K562 treated with DMSO at 1 percent for 48 hours (cell line): ENCODE measurements around the gene B3GALT4. TPM values are rescaled to one million over a fixed set of nuclear protein-coding genes. Genes with fewer than 3 reads are reported as not detected.

Source experiments
- total RNA-seq: library from RNA; unstranded; fragments of 300-600 nt; gene quantifications from 2 replicates; pipeline ENCODE4 v1.2.3, GENCODE V29; 2022; ENCODE audit warnings: low replicate concordance; ENCODE audit errors: extremely low read depth

Gene B3GALT4, protein sequence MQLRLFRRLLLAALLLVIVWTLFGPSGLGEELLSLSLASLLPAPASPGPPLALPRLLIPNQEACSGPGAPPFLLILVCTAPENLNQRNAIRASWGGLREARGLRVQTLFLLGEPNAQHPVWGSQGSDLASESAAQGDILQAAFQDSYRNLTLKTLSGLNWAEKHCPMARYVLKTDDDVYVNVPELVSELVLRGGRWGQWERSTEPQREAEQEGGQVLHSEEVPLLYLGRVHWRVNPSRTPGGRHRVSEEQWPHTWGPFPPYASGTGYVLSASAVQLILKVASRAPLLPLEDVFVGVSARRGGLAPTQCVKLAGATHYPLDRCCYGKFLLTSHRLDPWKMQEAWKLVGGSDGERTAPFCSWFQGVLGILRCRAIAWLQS
- total RNA-seq = not detected in 2 replicates

DNA sequence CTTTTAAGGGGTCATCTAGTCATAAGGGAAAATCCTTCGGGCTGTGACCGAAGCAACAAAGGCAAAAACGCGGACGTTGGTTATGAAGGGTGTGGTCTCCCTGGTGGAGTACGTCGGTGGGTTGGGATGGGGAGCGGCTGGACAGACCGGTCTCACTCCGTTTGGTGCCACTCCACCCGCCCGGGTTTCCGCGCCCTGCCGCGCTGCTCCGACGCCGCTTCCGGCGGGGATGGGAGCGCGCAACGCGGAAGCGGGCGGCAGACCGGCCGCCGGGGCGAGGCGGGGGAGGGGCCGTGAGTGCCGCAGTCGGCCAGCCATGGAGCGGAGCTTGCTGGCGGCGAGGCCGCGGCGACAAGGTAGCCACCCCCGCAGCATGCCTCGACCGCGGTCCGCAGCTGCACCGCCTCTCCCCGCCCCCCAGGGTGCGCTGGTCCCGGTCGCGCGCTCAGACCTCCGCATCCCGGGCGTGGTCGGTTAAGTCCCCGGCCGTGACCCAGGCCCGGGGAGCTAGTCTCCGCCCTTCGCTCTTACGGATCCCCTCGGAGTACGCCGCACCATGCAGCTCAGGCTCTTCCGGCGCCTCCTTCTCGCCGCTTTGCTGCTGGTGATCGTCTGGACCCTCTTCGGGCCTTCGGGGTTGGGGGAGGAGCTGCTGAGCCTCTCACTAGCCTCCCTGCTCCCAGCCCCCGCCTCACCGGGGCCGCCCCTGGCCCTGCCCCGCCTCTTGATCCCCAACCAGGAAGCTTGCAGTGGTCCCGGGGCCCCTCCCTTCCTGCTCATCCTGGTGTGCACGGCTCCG lies at the start of gene B3GALT4:
Gene B3GALT4, plus strand, starts transcription at position 260 of the 799 bp plus-strand sequence. Its CDS starts 297 bp downstream, at position 557.

DNA sequence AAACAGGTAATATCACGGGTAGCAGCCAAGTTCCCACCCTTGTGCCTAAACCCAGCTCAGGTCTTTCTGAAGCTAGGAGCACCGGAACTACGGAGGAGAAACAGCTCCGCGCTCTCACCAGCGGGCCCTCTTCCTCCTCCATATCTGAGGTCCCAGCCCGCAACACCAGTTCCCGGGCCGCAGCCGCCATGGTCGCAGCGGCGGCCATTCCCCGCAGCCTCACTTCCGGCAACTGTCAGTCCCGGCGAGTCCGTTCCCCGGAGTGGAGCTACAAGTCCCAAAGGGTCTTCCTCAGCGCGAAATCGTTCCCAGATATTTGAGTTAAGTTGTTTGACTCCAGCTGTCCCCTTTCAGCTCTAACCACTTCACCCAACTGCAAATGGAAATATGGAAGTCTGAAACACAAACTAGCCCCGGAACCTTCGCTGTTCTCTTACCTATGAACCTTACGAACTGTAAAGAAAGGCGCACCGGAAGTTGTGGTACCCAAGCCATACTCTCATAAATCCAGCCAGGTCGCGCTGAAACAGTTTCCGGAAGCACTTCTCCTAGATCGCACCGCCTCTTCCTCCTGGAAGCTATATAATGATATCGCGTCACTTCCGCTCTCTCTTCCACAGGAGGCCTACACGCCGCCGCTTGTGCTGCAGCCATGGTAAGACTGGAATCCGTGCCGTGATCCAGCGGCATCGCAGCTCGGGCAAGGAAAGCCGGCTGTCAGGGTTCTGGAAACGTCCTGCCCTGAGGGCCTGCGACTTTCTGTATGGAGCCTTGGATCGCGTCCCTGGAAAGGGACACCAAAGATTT lies 5.3 kb upstream of the B3GALT4 start, which contains the start of the genes RPS18 and VPS52:
Gene RPS18, plus strand, starts transcription at position 608 of the 807 bp plus-strand sequence. Its CDS starts 45 bp downstream, at position 653.
Gene VPS52, minus strand, starts transcription at position 409 of the 807 bp plus-strand sequence. Its CDS starts 201 bp downstream, at position 208.

DNA sequence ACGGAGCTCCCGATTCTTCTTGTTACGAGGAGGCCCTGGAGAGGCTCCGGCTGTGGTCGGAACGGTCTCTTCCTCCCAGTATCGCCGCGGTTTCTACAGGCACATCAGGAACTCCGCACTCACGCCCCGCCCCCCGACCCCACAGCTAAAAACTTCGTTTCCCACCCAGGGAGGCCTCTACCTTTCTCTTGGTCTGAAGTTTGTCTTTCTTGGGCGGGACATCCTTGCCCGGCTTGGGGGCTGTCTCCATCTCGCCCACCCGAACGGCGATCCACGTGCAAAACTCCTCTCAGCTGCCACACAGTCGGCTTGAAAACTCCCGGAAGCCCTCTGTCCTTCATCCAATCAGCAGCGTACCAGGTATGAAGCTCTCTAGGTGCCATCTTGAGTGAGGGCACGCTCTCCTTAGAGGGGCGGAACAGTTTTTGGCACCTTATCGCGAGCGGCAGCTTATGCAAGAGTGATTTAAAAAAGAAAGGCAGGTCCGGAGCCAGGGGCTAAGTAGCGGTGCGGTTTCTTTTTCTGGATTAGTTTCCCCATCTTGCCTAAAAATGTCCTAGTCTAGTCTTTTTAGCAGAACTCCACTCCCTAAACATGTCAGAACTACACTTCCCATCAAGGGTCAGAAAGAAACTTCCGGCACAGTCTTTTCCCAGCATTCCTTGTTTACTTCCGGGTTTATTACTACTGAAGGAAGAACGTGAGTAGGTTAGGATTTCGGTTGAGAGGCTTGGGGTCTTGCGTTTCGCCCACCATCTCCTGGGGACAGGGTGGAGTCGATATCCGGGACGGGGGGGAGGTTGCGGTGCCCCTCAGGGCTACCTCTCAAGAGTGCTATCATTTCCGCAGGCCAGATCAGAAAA lies 12.2 kb downstream of the B3GALT4 start, which contains the start of the genes PFDN6 and WDR46:
Gene PFDN6, plus strand, starts transcription at position 681 of the 863 bp plus-strand sequence. CDS start 256 bp downstream, outside the sequence.
Gene WDR46, minus strand, starts transcription at position 319 of the 863 bp plus-strand sequence. Its CDS starts 69 bp downstream, at position 250.

DNA sequence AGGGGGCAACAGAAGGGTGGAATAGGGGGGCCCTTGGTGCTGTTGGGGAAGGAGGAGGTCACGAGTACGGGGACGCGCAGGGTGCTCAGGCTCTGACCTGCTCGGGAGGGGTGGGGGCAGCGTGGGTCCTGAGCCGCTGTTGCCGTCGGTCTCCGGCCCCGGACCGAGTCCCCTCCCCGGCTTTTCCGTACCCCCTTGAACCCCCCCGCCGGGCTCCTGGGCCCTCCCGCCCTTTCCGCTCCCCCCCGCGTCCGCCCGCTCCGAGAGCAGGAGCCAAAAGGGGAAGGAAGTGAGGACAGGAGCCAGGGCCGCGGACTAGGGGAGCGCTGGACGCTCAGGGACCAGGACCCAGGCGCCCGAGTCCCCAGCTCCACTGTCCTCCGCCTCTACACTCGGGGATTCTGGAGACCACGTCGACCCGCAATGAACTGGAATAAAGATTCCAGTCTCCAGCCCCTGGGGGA lies 21.9 kb downstream of the B3GALT4 start, which contains the start of gene RGL2:
Gene RGL2, minus strand, starts transcription at position 170 of the 464 bp plus-strand sequence. CDS start 332 bp downstream, outside the sequence.

DNA sequence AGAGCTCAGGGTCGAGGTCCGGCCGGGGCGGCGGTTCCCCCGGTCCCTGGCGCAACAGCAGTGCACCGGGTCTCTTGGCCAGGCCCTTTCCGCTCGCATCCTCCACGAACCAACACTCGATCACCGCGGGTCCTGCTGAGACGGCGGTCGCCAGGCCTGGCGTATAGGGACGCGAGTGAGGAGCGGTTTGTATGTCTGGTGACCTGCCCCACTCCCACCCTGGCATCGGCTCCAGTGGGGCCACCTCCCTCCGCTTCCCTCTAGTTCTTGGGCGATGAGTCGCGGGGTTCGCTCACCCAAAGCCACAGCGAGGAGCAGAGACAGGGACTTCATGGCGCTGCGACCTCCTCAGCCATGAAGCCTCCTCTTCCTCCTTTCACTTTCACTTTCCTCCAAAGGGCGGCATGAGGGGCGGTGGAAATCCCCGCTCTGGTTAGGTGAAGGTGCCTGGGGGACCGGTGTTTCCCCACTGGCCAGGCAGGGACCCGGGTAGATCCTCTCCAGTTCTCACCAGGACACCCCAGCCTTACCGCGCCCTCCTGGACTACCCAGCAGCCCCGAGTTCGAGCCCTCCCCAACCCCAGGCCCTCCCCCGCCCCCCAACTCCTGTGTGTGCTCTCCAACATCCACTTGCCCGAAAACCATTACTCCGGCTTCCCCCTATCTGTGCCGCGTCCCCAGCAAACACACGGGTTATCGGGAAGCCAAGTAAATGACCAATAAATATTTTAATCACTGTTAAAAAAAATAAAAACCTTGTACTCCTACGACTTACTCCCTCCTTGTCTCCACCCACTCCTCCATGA lies 37.0 kb downstream of the B3GALT4 start, which contains the start of gene TAPBP:
Gene TAPBP, minus strand, starts transcription at position 370 of the 806 bp plus-strand sequence. Its CDS starts 37 bp downstream, at position 333.

DNA sequence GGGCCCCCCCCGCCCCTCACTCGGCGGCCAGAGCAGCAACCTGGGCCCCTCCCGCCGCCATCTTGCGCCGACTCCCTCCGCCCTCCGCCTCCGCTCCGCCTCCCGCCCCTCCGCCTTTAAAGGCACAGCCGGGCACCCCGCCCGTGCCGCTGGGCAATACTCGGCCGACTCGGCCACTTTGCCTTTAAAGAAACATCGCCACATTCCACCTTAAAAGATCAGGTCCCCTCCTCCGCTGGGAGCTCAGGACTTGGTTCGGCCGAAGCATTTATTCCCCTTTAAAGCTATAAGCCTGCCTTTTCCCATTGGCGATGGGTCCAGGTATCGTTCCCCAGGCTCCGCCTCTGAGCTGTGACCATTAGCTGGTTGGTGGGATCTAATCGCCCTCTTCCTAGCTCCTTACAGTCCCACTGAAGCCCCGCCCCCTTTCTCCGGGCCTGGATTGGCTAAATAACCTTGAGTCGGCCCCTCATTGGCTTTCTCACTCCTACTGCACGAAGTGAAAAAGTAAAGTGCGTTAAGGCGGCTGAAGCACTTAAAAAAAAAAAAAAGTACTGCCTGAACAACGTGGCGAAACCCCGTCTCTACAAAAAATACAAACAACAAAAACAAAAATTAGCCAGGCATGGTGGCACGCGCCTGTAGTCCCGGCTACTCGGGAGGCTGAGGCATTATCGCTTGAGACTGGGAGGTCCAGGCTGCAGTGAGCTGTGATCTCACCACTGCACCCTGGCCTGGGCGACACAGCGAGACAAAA lies 40.9 kb downstream of the B3GALT4 start, which contains the start of gene ZBTB22:
Gene ZBTB22, minus strand, starts transcription at position 76 of the 757 bp plus-strand sequence. CDS start 828 bp downstream, outside the sequence.

Other genes starting within 250 kb of the B3GALT4 start
- not detected in 2 replicates for gene HLA-DPA1, start 203.5 kb upstream of the B3GALT4 start, total RNA-seq
- gene HLA-DPB1, start 201.1 kb upstream of the B3GALT4 start, total RNA-seq = not detected in 2 replicates
- not detected in 2 replicates for gene COL11A2, start 84.7 kb upstream of the B3GALT4 start, total RNA-seq
- not detected in 2 replicates for gene RXRB, start 76.5 kb upstream of the B3GALT4 start, total RNA-seq
- gene SLC39A7, start 76.3 kb upstream of the B3GALT4 start, total RNA-seq = 245 TPM in 1 of 2 replicates, not detected in the other
- gene HSD17B8, start 72.5 kb upstream of the B3GALT4 start, total RNA-seq = not detected in 2 replicates
- gene RING1, start 68.6 kb upstream of the B3GALT4 start, total RNA-seq = not detected in 2 replicates
- gene VPS52, start 5.2 kb upstream of the B3GALT4 start, total RNA-seq = not detected in 2 replicates
- gene RPS18, start 5.0 kb upstream of the B3GALT4 start, total RNA-seq = 6,916 and 8,608 TPM in 2 replicates
- gene WDR46, start 12.1 kb downstream of the B3GALT4 start, total RNA-seq = not detected in 2 replicates
- not detected in 2 replicates for gene PFDN6, start 12.5 kb downstream of the B3GALT4 start, total RNA-seq
- 141 TPM in 1 of 2 replicates, not detected in the other for gene RGL2, start 21.8 kb downstream of the B3GALT4 start, total RNA-seq
- gene TAPBP, start 37.0 kb downstream of the B3GALT4 start, total RNA-seq = 231 TPM in 1 of 2 replicates, not detected in the other
- not detected in 2 replicates for gene ZBTB22, start 40.6 kb downstream of the B3GALT4 start, total RNA-seq
- gene DAXX, start 45.8 kb downstream of the B3GALT4 start, total RNA-seq = not detected in 2 replicates
- not detected in 2 replicates for gene KIFC1, start 114.7 kb downstream of the B3GALT4 start, total RNA-seq
- gene PHF1, start 133.9 kb downstream of the B3GALT4 start, total RNA-seq = not detected in 2 replicates
- gene CUTA, start 141.0 kb downstream of the B3GALT4 start, total RNA-seq = not detected in 2 replicates
- not detected in 2 replicates for gene SYNGAP1, start 142.9 kb downstream of the B3GALT4 start, total RNA-seq
- gene ZBTB9, start 177.5 kb downstream of the B3GALT4 start, total RNA-seq = not detected in 2 replicates